ENCODE data around the gene GPATCH8. TPM values are rescaled to one million over a fixed set of nuclear protein-coding genes. Genes with fewer than 3 reads are reported as not detected.

The GPATCH8 gene
- total and polyA plus RNA-seq, 2 of the 8 experiments (the other 6 are each of a cell fraction or from before 2014, with no cell fraction given): 20.5 to 58.1 TPM

DNA sequence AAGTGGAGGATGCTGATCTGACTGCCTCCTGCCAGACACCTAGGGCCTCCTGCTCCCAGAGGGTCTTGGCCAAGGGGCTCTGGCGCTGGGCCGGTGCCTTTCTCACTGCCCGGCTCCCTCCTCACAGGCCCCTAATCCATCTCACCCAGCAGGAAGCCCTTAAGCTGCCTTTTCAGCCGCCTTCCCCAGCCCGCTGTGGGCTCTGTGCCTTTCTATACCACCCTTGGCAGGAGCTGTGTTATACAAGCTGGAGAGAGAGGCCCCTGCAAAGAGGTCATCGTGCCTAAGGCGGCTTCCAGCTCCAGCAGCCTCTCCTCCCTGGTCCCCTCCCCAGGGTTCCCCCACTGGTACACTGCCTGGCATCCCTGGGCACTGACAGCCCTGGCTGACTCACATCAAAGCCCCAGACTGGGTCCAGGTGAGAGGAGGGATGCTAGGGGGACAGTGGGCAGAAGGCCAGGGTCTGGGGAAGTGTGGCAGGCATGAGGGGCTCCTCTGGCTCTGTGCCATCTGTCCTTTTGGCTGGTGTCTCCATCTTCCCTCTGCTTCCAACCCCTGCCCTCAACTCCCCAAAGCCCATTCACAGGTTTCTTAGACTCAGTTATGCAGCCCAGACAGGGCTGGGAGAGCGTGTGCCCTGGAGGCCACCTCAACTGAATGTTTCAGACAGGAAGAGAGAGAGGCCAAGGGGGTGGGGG, 38.8 kb upstream of the GPATCH8 start (continued):
- no peak for TF ChIP-seq GABPA (IDR thresholded peaks at IDR 0.05; ENCODE audit: borderline replicate concordance, insufficient read depth, low read length)
- peak; percentile 97 for TF ChIP-seq CTBP2 (IDR thresholded peaks at IDR 0.05; ENCODE audit: borderline replicate concordance, insufficient read depth, insufficient read length, low read length)
- TF ChIP-seq, protein P1, sequence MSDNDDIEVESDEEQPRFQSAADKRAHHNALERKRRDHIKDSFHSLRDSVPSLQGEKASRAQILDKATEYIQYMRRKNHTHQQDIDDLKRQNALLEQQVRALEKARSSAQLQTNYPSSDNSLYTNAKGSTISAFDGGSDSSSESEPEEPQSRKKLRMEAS (IDR thresholded peaks at IDR 0.05): peak; percentile 44
- no peak for TF ChIP-seq CHD7 (IDR thresholded peaks at IDR 0.05; ENCODE audit: insufficient replicate concordance, low read length)
- TF ChIP-seq TCF12 (IDR thresholded peaks at IDR 0.05; ENCODE audit: low read depth, low read length): peak; percentile 69; the same call in 1 of the 2 replicates
- TF ChIP-seq EGR1 (IDR thresholded peaks at IDR 0.05; ENCODE audit: borderline replicate concordance, low read depth, low read length): peak; percentile 92
- TF ChIP-seq NANOG (IDR thresholded peaks at IDR 0.05; ENCODE audit: insufficient read depth, low read depth, low read length, poor library complexity, severe bottlenecking): peak; percentile 57
- TF ChIP-seq SIN3A (conservative IDR thresholded peaks at IDR 0.05 in 1 of 2, IDR thresholded peaks at IDR 0.05 in 1 of 2; ENCODE audit: low read depth in 1 of 2, low read length in 2 of 2): peak in 1 of 2 experiments; percentile 39; a peak in 1 of 4 replicates
- TF ChIP-seq POLR2AphosphoS5 (IDR thresholded peaks at IDR 0.05; ENCODE audit: low read depth, low read length): peak; percentile 65

Data from H1 (cell line).